Measurements from ENCODE around the gene CASP7. TPM values are rescaled to one million over a fixed set of nuclear protein-coding genes. Genes with fewer than 3 reads are reported as not detected.

The CASP7 gene
- total and polyA plus RNA-seq, 2 of the 8 experiments (the other 6 are each of a cell fraction or from before 2014, with no cell fraction given) = 2.3 to 4.1 TPM

DNA sequence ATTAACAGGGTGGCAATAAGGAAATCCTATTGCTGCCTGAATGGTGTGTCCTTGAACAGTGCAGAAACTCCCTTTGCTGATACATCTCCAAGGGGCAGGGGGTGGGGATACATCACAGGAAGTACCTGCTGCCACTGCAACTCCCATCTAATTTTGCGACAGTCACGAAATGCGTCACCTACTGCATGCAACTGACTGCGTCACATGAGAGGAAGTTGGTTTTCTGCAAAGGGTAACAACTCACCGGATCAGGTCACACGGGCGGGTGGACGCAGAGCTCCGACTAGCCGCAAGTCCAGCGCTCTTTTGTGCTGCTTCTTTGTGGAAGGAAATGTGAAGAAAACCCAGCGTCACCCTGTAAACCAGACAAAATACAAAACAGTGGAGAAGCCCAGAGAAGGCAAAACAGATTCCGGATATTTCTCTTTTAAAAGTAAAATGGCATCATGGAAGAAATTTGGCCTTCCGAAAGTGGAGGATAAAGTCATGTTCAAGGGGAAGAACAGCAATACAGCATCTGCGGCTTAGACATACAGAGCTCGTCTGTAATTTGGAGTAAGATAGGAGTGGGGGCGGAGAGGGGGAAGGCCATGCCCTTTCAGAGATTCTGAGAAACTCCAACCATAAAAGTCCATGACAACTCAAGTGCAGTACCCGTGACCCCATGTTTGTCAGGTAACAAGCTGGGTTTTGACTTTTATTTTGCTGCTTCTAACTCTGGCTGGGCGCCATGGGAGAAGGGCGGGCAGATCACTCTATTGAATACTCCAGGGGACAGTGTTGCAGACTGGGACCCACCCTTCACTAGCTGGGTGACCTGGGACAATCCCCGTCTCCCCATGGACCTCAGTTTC lies 39.5 kb downstream of the CASP7 start (continued):
- TF ChIP-seq, protein P1, sequence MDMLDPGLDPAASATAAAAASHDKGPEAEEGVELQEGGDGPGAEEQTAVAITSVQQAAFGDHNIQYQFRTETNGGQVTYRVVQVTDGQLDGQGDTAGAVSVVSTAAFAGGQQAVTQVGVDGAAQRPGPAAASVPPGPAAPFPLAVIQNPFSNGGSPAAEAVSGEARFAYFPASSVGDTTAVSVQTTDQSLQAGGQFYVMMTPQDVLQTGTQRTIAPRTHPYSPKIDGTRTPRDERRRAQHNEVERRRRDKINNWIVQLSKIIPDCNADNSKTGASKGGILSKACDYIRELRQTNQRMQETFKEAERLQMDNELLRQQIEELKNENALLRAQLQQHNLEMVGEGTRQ (IDR thresholded peaks at IDR 0.05; ENCODE audit: low read length) = no peak
- no peak for TF ChIP-seq FOSL1 (IDR thresholded peaks at IDR 0.05; ENCODE audit: insufficient read depth, low read depth, low read length)
- TF ChIP-seq KDM4A (IDR thresholded peaks at IDR 0.05; ENCODE audit: low read depth, low read length, severe bottlenecking) = no peak
- no peak for TF ChIP-seq KDM1A (IDR thresholded peaks at IDR 0.05; ENCODE audit: borderline replicate concordance, low read length)
